OCI-LY3 (cell line): Measurements from ENCODE around the gene LRRC4B.
"Not testable (repeated sequence)": the region's sequence is repeated elsewhere in the genome, so short reads cannot be mapped to it uniquely, and the experiment has no call there.

Experiments
- H2AFZ ChIP-seq: fragments of 200-600, 300-600 bp; shearing (Covaris generic); 2 replicates; pipeline ENCODE4 v1.6.0; 2014; ENCODE audit warnings: antibody characterized with exemption, low read depth, low read length
- H3K27ac ChIP-seq: fragments of 200-600, 300-600 bp; sonication (generic); 2 replicates; pipeline ENCODE4 v1.5.1; 2014; ENCODE audit warnings: mild to moderate bottlenecking, low read length, moderate library complexity, mixed read lengths
- H3K27me3 ChIP-seq: fragments of 200-600, 300-600 bp; sonication (generic); 2 replicates; pipeline ENCODE4 v1.6.1; 2014; ENCODE audit warnings: low read depth, low read length, mixed read lengths
- H3K36me3 ChIP-seq: fragments of 200-600, 300-600 bp; sonication (generic); replicated peaks from 2 replicates; pipeline ENCODE3; 2014; ENCODE audit warnings: low read depth, low read length, mixed read lengths
- H3K4me1 ChIP-seq: fragments of 300-600, 200-600 bp; sonication (generic); 2 replicates; pipeline ENCODE4 v1.6.1; 2014; ENCODE audit warnings: low read length, mixed read lengths
- H3K4me2 ChIP-seq: fragments of 200-600, 300-600 bp; sonication (generic); 2 replicates; pipeline ENCODE4 v1.6.1; 2014; ENCODE audit warnings: low read length, mixed read lengths
- H3K4me3 ChIP-seq: fragments of 300-600, 200-600 bp; sonication (generic); 2 replicates; pipeline ENCODE4 v1.5.1; 2014; ENCODE audit warnings: antibody characterized with exemption, mild to moderate bottlenecking, low read length, moderate library complexity
- H3K79me2 ChIP-seq: fragments of 300-600, 200-600 bp; shearing (Covaris generic); 2 replicates; pipeline ENCODE4 v1.6.1; 2014; ENCODE audit warnings: mild to moderate bottlenecking, low read length, mixed read lengths
- H3K9ac ChIP-seq: fragments of 300-600, 200-600 bp; shearing (Covaris generic); 2 replicates; pipeline ENCODE4 v1.6.0; 2014; ENCODE audit warnings: mild to moderate bottlenecking, low read length, moderate library complexity
- H3K9me3 ChIP-seq: fragments of 200-600, 300-600 bp; shearing (Covaris generic); 2 replicates; pipeline ENCODE4 v1.6.1; 2014; ENCODE audit warnings: low read length, mixed read lengths; ENCODE audit not compliant: insufficient read depth
- H4K20me1 ChIP-seq: fragments of 200-600, 300-600 bp; sonication (generic); 2 replicates; pipeline ENCODE4 v1.6.1; 2016; ENCODE audit warnings: low read length, mixed read lengths; ENCODE audit not compliant: insufficient read depth
- EZH2phosphoT487 ChIP-seq: fragments of 200-600 bp; shearing (Covaris generic); IDR thresholded peaks from 2 replicates; pipeline ENCODE4 v1.6.1; 2018; ENCODE audit warnings: antibody characterized with exemption, mixed run types, low read depth
- TF ChIP-seq, protein P1 (sequence below): fragments of 200-600, 300-600 bp; sonication (generic); IDR thresholded peaks from 2 replicates; pipeline ENCODE4 v1.5.1; 2014; ENCODE audit warnings: antibody characterized with exemption, low read length, low read depth

LRRC4B gene, protein sequence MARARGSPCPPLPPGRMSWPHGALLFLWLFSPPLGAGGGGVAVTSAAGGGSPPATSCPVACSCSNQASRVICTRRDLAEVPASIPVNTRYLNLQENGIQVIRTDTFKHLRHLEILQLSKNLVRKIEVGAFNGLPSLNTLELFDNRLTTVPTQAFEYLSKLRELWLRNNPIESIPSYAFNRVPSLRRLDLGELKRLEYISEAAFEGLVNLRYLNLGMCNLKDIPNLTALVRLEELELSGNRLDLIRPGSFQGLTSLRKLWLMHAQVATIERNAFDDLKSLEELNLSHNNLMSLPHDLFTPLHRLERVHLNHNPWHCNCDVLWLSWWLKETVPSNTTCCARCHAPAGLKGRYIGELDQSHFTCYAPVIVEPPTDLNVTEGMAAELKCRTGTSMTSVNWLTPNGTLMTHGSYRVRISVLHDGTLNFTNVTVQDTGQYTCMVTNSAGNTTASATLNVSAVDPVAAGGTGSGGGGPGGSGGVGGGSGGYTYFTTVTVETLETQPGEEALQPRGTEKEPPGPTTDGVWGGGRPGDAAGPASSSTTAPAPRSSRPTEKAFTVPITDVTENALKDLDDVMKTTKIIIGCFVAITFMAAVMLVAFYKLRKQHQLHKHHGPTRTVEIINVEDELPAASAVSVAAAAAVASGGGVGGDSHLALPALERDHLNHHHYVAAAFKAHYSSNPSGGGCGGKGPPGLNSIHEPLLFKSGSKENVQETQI

GRCh38 chr19:50567882-50568727, at the start of gene LRRC4B:
LRRC4B (minus strand) TSS chr19:50568435; CDS start chr19:50548838, 19,597 bp downstream.
- H3K36me3 ChIP-seq: no peaks in the 10 kb centered on the region
- H3K4me1 ChIP-seq: peaks cover 37% of the 10 kb centered on the region
- H3K27me3 ChIP-seq: peaks cover 20% of the 10 kb centered on the region
- H2AFZ ChIP-seq: no peak within 1 kb of the TSS
- peak within 1 kb of the TSS; percentile 89; the same call in 1 of the 2 replicates for H3K9ac ChIP-seq
- TF ChIP-seq EZH2phosphoT487: no peak
- TF ChIP-seq, protein P1, sequence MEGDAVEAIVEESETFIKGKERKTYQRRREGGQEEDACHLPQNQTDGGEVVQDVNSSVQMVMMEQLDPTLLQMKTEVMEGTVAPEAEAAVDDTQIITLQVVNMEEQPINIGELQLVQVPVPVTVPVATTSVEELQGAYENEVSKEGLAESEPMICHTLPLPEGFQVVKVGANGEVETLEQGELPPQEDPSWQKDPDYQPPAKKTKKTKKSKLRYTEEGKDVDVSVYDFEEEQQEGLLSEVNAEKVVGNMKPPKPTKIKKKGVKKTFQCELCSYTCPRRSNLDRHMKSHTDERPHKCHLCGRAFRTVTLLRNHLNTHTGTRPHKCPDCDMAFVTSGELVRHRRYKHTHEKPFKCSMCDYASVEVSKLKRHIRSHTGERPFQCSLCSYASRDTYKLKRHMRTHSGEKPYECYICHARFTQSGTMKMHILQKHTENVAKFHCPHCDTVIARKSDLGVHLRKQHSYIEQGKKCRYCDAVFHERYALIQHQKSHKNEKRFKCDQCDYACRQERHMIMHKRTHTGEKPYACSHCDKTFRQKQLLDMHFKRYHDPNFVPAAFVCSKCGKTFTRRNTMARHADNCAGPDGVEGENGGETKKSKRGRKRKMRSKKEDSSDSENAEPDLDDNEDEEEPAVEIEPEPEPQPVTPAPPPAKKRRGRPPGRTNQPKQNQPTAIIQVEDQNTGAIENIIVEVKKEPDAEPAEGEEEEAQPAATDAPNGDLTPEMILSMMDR: no peak
- peak within 1 kb of the TSS; percentile 82 for H3K4me2 ChIP-seq
- H3K27ac ChIP-seq: no peak within 1 kb of the TSS
- no peaks in the 10 kb centered on the region for H3K79me2 ChIP-seq
- H4K20me1 ChIP-seq: no peaks in the 10 kb centered on the region
- no peaks in the 10 kb centered on the region for H3K9me3 ChIP-seq
- H3K4me3 ChIP-seq: peak within 1 kb of the TSS; percentile 83

GRCh38 chr19:50612504-50613404, 44.5 kb upstream of the LRRC4B start:
- not testable (repeated sequence) for H3K4me3 ChIP-seq, H4K20me1 ChIP-seq, H2AFZ ChIP-seq, H3K27me3 ChIP-seq, H3K9ac ChIP-seq, H3K9me3 ChIP-seq, H3K27ac ChIP-seq, H3K4me1 ChIP-seq, H3K36me3 ChIP-seq, H3K79me2 ChIP-seq
- peak overlapping the region; percentile 12; the same call in 1 of the 2 replicates for H3K4me2 ChIP-seq

DNA sequence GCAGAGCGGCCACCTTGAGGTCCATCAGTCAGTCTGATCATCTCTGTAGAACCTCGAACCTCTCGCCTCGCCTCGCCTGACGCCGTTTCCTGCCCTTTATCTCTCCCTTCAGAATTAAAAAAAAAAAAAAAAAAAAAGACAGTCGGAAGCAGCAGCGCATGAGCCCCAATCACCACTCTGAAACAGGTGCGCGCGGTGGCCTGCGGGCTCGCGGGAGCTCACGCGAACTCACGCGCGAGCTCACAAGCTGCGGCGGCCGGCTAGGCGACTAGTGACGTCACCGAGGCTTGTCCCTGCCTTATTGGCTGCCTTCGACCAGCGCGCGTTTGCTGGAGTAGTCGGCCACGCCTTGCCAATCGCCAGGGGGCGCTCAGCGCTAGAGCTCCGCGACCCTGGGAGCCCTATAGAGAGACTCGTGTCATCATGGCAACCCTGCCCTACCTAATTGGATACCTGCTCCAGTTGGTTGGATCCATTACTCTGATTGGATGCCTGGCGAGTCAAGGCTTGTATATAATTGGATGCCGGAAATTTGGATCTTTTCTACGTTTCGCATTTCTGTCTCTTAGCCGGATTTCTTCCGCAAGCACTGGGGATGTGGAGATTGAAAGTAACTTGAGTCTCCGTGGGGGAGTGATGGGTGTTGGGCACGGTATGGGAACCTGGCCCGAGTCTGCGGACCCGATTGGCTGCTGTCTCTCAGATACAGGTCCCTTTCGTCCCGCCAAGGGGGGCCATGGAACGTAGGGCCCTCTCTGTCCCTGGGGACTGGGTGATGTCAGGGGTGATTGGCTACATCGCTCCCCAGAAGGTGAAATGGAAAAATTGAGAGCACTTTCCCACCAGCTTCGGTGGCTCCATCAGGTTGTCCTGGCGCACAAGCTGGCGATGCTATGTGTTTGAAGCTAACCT, 39.9 kb upstream of the LRRC4B start:
- no peaks in the 10 kb centered on the region for H4K20me1 ChIP-seq
- peaks cover 7% of the 10 kb centered on the region; the same call in 1 of the 2 replicates for H3K4me1 ChIP-seq
- H3K27ac ChIP-seq: no peak overlapping the region
- H3K9ac ChIP-seq: no peak overlapping the region
- no peaks in the 10 kb centered on the region for H3K9me3 ChIP-seq
- no peaks in the 10 kb centered on the region for H3K79me2 ChIP-seq
- H2AFZ ChIP-seq: no peak overlapping the region
- no peak overlapping the region for H3K4me3 ChIP-seq
- TF ChIP-seq, protein P1: no peak
- TF ChIP-seq EZH2phosphoT487: no peak
- no peak overlapping the region for H3K4me2 ChIP-seq
- H3K36me3 ChIP-seq: no peaks in the 10 kb centered on the region
- H3K27me3 ChIP-seq: no peaks in the 10 kb centered on the region
